ENCODE measurements around the gene ZMYM4. TPM values are rescaled to one million over a fixed set of nuclear protein-coding genes. Genes with fewer than 3 reads are reported as not detected.

The ZMYM4 gene
- total RNA-seq, 1 experiment from 2014 or later, result 60.3 TPM

DNA sequence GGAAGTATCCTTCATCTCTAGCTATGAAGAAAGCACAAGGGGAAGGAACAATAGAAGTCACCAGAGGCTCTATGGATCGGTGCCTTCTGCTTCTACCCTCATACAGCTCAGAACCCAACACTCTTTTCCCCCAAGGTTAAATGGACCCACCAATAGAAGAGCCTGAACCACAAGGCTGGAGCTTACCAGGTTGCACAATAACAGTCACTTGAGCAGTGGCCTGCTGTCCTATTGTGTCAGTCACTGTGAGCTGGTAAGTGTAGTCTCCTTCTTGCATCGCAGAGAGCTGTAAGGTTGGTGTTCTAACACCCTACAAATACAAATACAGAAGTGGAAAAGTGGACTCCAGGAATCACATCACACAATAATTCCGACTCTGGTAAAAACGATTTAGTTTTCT, 185.7 kb downstream of the ZMYM4 start (continued):
- TF ChIP-seq, protein P1, sequence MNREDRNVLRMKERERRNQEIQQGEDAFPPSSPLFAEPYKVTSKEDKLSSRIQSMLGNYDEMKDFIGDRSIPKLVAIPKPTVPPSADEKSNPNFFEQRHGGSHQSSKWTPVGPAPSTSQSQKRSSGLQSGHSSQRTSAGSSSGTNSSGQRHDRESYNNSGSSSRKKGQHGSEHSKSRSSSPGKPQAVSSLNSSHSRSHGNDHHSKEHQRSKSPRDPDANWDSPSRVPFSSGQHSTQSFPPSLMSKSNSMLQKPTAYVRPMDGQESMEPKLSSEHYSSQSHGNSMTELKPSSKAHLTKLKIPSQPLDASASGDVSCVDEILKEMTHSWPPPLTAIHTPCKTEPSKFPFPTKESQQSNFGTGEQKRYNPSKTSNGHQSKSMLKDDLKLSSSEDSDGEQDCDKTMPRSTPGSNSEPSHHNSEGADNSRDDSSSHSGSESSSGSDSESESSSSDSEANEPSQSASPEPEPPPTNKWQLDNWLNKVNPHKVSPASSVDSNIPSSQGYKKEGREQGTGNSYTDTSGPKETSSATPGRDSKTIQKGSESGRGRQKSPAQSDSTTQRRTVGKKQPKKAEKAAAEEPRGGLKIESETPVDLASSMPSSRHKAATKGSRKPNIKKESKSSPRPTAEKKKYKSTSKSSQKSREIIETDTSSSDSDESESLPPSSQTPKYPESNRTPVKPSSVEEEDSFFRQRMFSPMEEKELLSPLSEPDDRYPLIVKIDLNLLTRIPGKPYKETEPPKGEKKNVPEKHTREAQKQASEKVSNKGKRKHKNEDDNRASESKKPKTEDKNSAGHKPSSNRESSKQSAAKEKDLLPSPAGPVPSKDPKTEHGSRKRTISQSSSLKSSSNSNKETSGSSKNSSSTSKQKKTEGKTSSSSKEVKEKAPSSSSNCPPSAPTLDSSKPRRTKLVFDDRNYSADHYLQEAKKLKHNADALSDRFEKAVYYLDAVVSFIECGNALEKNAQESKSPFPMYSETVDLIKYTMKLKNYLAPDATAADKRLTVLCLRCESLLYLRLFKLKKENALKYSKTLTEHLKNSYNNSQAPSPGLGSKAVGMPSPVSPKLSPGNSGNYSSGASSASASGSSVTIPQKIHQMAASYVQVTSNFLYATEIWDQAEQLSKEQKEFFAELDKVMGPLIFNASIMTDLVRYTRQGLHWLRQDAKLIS (CRISPR knock-in tag; IDR thresholded peaks at IDR 0.05; ENCODE audit: borderline replicate concordance), result no peak
- TF ChIP-seq MYBL2 (CRISPR knock-in tag; IDR thresholded peaks at IDR 0.05) (no peak), ZNF219 (CRISPR knock-in tag; IDR thresholded peaks at IDR 0.05; ENCODE audit: borderline replicate concordance) (no peak), ZNF423 (CRISPR knock-in tag; IDR thresholded peaks at IDR 0.05) (no peak)

DNA sequence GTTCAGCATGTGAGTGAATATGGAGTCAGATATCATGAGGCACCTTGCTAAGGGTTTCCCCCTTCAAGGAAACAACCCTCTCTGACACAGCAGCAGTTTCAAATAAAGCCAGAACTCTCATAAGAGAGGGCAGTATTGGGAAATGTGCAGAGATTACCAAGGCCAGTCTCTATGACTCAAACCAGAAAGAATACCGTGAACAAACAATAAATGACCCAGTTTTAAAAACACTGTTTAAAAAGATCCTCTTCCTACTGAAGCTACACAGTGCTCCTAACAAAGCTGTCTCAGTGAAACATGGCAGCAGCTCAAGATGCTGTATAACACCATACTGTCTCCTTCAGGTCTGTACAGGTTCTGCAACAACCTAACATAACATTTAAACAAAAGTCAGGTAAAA, 186.1 kb downstream of the ZMYM4 start:
- H3K27ac Mint-ChIP-seq, result no peak overlapping the region
- H3K27me3 Mint-ChIP-seq (ENCODE audit: low read depth), result no peaks in the 10 kb centered on the region
- ATAC-seq (no peak), DNase-seq (ENCODE audit: low spot score) (no peak)
- CTCF ChIA-PET, result interaction anchor here (0.5 to 5.5 kb wide), 6 partner anchors 83 to 324 kb away, joined by 3 to 64 read pairs (median 4); no protein-coding TSS in a partner anchor
- H3K4me1 Mint-ChIP-seq, result no peaks in the 10 kb centered on the region
- H3K4me3 Mint-ChIP-seq, result no peak overlapping the region
- H3K36me3 Mint-ChIP-seq, result peaks cover 41% of the 10 kb centered on the region
- no peaks in the 10 kb centered on the region for H3K9me3 Mint-ChIP-seq
- POLR2A ChIA-PET, result no interaction called here
- TF ChIP-seq SMAD3 (CRISPR knock-in tag; IDR thresholded peaks at IDR 0.05; ENCODE audit: borderline replicate concordance) (no peak), FOXP1 (CRISPR knock-in tag; IDR thresholded peaks at IDR 0.05; ENCODE audit: borderline replicate concordance) (no peak)
- TF ChIP-seq, protein P2, sequence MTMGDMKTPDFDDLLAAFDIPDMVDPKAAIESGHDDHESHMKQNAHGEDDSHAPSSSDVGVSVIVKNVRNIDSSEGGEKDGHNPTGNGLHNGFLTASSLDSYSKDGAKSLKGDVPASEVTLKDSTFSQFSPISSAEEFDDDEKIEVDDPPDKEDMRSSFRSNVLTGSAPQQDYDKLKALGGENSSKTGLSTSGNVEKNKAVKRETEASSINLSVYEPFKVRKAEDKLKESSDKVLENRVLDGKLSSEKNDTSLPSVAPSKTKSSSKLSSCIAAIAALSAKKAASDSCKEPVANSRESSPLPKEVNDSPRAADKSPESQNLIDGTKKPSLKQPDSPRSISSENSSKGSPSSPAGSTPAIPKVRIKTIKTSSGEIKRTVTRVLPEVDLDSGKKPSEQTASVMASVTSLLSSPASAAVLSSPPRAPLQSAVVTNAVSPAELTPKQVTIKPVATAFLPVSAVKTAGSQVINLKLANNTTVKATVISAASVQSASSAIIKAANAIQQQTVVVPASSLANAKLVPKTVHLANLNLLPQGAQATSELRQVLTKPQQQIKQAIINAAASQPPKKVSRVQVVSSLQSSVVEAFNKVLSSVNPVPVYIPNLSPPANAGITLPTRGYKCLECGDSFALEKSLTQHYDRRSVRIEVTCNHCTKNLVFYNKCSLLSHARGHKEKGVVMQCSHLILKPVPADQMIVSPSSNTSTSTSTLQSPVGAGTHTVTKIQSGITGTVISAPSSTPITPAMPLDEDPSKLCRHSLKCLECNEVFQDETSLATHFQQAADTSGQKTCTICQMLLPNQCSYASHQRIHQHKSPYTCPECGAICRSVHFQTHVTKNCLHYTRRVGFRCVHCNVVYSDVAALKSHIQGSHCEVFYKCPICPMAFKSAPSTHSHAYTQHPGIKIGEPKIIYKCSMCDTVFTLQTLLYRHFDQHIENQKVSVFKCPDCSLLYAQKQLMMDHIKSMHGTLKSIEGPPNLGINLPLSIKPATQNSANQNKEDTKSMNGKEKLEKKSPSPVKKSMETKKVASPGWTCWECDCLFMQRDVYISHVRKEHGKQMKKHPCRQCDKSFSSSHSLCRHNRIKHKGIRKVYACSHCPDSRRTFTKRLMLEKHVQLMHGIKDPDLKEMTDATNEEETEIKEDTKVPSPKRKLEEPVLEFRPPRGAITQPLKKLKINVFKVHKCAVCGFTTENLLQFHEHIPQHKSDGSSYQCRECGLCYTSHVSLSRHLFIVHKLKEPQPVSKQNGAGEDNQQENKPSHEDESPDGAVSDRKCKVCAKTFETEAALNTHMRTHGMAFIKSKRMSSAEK (CRISPR knock-in tag; IDR thresholded peaks at IDR 0.05; ENCODE audit: borderline replicate concordance), result no peak

DNA sequence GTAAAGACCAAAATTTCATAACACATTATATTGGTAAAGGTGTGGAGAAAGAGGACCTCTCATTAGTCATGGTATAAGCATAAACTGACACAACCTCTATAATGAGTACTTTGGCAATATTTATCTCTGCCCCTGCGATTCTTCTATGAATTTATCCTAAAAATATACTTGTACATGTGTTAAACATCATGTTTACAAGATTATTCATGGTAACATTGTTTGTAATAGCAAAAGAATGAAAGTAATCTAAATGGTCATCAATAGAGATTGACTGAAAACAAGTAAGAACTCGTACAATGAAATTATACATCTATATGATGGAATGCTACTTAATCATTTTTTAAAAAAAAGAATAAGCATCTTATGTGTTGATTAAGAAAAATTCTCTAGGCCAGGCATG, 192.3 kb downstream of the ZMYM4 start:
- H3K27me3 Mint-ChIP-seq (ENCODE audit: low read depth), result no peaks in the 10 kb centered on the region; the same call in 1 of the 2 replicates
- ChIA-PET POLR2A (no interaction called here), CTCF (no interaction called here)
- no peak for DNase-seq (ENCODE audit: low spot score)
- H3K36me3 Mint-ChIP-seq, result peaks cover 55% of the 10 kb centered on the region
- no peak for TF ChIP-seq EMX1 (CRISPR knock-in tag; IDR thresholded peaks at IDR 0.05)
- no peak for TF ChIP-seq MYBL2 (CRISPR knock-in tag; IDR thresholded peaks at IDR 0.05)
- TF ChIP-seq NFATC4 (CRISPR knock-in tag; IDR thresholded peaks at IDR 0.05), result no peak
- TF ChIP-seq, protein P3, sequence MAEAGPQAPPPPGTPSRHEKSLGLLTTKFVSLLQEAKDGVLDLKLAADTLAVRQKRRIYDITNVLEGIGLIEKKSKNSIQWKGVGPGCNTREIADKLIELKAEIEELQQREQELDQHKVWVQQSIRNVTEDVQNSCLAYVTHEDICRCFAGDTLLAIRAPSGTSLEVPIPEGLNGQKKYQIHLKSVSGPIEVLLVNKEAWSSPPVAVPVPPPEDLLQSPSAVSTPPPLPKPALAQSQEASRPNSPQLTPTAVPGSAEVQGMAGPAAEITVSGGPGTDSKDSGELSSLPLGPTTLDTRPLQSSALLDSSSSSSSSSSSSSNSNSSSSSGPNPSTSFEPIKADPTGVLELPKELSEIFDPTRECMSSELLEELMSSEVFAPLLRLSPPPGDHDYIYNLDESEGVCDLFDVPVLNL (CRISPR knock-in tag; IDR thresholded peaks at IDR 0.05; ENCODE audit: borderline replicate concordance, low read depth), result no peak
- TF ChIP-seq, protein P2 (CRISPR knock-in tag; IDR thresholded peaks at IDR 0.05; ENCODE audit: borderline replicate concordance), result no peak
- TF ChIP-seq, protein P4, sequence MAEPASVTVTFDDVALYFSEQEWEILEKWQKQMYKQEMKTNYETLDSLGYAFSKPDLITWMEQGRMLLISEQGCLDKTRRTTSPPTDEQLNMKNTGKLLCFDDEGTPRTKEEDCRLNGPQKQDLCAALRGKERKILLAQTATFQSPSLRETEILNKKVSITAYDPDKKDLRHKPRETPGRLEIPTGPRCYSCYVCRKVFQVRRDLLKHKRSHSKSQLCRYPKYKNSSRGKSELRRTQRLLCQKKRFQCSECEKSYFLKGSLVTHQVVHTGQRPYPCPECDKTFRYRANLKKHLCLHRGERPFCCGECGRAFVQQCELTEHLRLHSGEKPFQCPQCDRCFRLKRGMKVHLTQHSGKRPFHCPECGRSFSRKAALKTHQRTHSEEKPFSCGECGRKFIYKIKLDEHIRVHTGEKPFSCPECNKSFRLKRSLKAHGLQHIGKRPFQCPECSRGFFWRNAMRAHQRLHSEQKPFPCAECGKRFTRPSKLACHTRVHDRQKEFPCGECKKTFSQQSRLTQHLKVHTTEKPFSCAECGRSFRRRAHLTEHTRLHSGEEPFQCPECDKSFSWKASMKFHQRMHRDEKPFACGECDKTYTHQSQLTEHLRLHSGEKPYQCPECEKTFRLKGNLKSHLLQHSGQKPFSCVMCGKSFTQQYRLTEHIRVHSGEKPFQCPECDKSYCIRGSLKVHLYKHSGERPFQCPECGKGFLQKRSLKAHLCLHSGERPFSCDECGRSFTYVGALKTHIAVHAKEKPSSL (CRISPR knock-in tag; conservative IDR thresholded peaks at IDR 0.05), result no peak
- TF ChIP-seq ZNF671 (CRISPR knock-in tag; IDR thresholded peaks at IDR 0.05), result no peak
- H3K27ac Mint-ChIP-seq, result no peak overlapping the region
- ATAC-seq, result no peak
- H3K9me3 Mint-ChIP-seq, result peaks cover 26% of the 10 kb centered on the region
- H3K4me3 Mint-ChIP-seq, result no peak overlapping the region
- no peaks in the 10 kb centered on the region for H3K4me1 Mint-ChIP-seq

Data from WTC11 (cell line).